CD4-positive, CD25-positive, alpha-beta regulatory T cell (primary cell): ENCODE data around the gene STX8. TPM values are rescaled to one million over a fixed set of nuclear protein-coding genes. Genes with fewer than 3 reads are reported as not detected.
A peak's percentile ranks its signal among the peaks of the same experiment; 100 is the strongest.

Source experiments
- ATAC-seq, 2 donors: fragments of 150-1000 bp; cut with Tn5 transposase; one replicate each; pipeline ENCODE4 v1.10.0; 2021; ENCODE audit warnings: low read depth in 2 of 2, moderate number of reproducible peaks in 2 of 2, moderate library complexity in 1 of 2
- DNase-seq, 3 donors: peaks; one replicate each; pipeline versions ENCODE4 v3.0.0 to v3.0.0-alpha.2; 2012 to 2022; ENCODE audit warnings: mixed read lengths in 1 of 3
- H3K27ac ChIP-seq: one replicate; pipeline ENCODE4 v1.7.0; 2013; ENCODE audit warnings: mild to moderate bottlenecking, low read length; ENCODE audit not compliant: insufficient read depth, poor library complexity, severe bottlenecking
- H3K27me3 ChIP-seq: one replicate; pipeline ENCODE4 v1.7.0; 2013; ENCODE audit warnings: low read length; ENCODE audit not compliant: control insufficient read depth, insufficient read depth
- H3K36me3 ChIP-seq: one replicate; pipeline ENCODE4 v1.7.0; 2013; ENCODE audit warnings: mild to moderate bottlenecking, low read length, moderate library complexity; ENCODE audit not compliant: control insufficient read depth, insufficient read depth
- H3K4me1 ChIP-seq: 2 replicates; pipeline ENCODE4 v1.7.0; 2013; ENCODE audit warnings: mild to moderate bottlenecking, low read length; ENCODE audit not compliant: insufficient read depth, control insufficient read depth, poor library complexity, severe bottlenecking
- H3K4me3 ChIP-seq: one replicate; pipeline ENCODE4 v1.7.0; 2013; ENCODE audit warnings: low read depth, mild to moderate bottlenecking, low read length, moderate library complexity
- H3K9me3 ChIP-seq, 2 experiments: 1 replicate in 1 of 2; 2 replicates in 1 of 2; pipeline ENCODE4 v1.7.0; 2013; ENCODE audit warnings: low read length in 2 of 2, mild to moderate bottlenecking in 1 of 2, moderate library complexity in 1 of 2; ENCODE audit not compliant: control insufficient read depth in 2 of 2
- H3K27ac Mint-ChIP-seq, 3 donors: one replicate each; pipeline ENCODE4 v1.8.0; 2020 to 2022; ENCODE audit warnings: mild to moderate bottlenecking in 3 of 3, mixed read lengths in 3 of 3, moderate library complexity in 2 of 3
- H3K27me3 Mint-ChIP-seq: one replicate; pipeline ENCODE4 v1.8.0; 2022; ENCODE audit warnings: mild to moderate bottlenecking, mixed read lengths
- H3K36me3 Mint-ChIP-seq: one replicate; pipeline ENCODE4 v1.8.0; 2020; ENCODE audit warnings: mixed read lengths
- H3K4me1 Mint-ChIP-seq, 4 donors: one replicate each; pipeline ENCODE4 v1.8.0; 2020 to 2022; ENCODE audit warnings: mixed read lengths in 4 of 4, mild to moderate bottlenecking in 1 of 4
- H3K4me3 Mint-ChIP-seq, 4 donors: one replicate each; pipeline ENCODE4 v1.8.0; 2020 to 2022; ENCODE audit warnings: mild to moderate bottlenecking in 4 of 4, mixed read lengths in 4 of 4, moderate library complexity in 3 of 4
- H3K9me3 Mint-ChIP-seq, 7 donors: one replicate each; pipeline ENCODE4 v1.8.0; 2020 to 2022; ENCODE audit warnings: mixed read lengths in 7 of 7, mild to moderate bottlenecking in 3 of 7, moderate library complexity in 2 of 7
- polyA plus RNA-seq, 4 donors: library from polyadenylated mRNA; unstranded; fragments of 300-500 nt; fragmentation: Illumina TruSeq; gene quantifications; one replicate each; pipeline ENCODE4 v1.2.3, GENCODE V29; 2021
- total RNA-seq: library from RNA; stranded (reverse); gene quantifications from one replicate; pipeline ENCODE4 v1.2.3, GENCODE V29; 2022

Gene STX8
- total and polyA plus RNA-seq, 5 donors from 2014 or later: 83.7 to 214 (median 170) TPM

DNA sequence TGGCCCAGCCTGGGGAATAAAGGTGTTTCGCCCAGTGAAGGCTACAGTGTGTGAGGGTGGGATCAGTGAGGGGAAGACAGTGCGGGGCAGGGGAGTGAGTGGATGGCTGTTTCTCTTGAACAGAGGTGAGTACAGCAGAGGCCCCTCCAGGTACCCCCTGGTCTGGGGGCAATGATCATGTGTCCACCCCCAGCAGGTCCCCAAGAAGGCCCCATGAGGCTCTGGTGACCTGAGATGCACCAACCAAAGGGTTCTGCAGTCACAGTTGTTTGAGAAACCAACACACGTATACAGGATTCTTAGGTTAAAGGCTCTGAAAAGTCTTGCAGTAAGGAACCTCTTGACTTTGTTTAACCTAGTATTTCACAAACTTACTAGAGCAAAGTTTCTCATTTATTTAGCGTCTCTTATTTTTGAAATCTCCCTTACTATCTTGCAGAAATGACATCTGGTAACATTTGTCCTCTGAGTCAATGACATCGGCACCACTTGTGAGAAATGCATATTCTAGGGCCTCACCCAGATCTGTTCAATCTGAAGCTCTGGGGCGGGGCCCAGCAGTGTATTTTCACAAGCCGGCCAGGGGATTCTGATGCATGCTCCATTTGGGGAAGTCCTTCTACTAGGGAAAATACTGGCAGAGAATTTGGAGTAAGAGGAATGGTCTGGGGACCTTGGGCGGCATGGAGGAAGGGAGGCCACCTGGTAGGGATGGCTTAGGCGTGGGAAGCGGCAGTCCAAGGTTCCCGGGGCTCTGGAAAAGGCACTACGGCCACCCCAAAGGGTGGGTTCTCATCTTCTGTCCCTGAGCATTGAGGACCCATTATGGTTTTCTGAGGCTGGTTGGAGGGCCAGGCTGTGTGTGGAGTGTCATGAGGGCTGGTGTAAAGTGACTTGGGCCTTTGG lies 337.0 kb downstream of the STX8 start:
- H3K36me3 ChIP-seq: no peaks in the 10 kb centered on the region
- Mint-ChIP-seq H3K9me3 (no peaks in the 10 kb centered on the region), H3K4me3 (peak overlapping the region; percentile 48 to 91 (median 74)), H3K36me3 (no peaks in the 10 kb centered on the region), H3K27ac (no peak overlapping the region), H3K27me3 (peaks cover 4% of the 10 kb centered on the region), H3K4me1 (peaks cover 0 to 24% (median 3%) of the 10 kb centered on the region in 4 donors)
- H3K4me3 ChIP-seq: no peak overlapping the region
- H3K27ac ChIP-seq: no peak overlapping the region
- no peak for ATAC-seq
- H3K9me3 ChIP-seq: no peaks in the 10 kb centered on the region
- DNase-seq: no peak
- no peaks in the 10 kb centered on the region for H3K27me3 ChIP-seq
- peaks cover 11% of the 10 kb centered on the region for H3K4me1 ChIP-seq

DNA sequence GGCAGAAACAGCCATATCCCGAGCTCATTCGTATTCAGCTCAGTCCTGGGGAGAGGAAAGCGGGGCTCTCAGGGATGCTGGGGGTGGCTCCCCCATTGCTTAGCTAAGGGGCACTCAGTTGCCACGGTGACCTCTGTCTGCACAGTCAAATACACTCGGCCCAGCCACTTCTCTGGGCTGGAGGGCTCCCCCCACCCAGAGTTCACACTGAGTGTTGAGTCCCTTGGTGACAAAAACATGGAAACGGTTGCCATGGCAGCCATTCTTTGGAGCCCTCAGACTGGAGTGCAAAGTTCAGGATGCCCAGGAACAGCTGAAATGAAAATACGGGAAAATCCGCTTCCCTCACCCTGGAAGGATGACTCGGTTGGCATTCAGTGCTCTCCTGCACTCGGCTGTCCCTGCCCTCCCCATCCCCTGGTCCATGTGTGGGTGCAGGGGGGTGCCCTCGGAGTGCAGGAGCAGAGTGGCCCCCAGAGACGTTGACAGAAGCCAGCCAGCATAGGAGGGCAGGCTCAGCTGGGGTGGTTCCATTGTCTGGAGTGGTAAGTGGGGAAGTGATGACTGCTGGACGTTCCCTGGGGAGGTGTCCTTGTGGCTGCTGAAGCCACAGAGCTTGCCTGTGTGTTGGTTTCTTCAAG lies 337.8 kb downstream of the STX8 start:
- H3K27me3 ChIP-seq: no peaks in the 10 kb centered on the region
- peaks cover 4% of the 10 kb centered on the region for H3K27me3 Mint-ChIP-seq
- no peak overlapping the region for H3K4me3 ChIP-seq
- H3K4me1 Mint-ChIP-seq: peaks cover 0 to 24% (median 3%) of the 10 kb centered on the region in 4 donors
- H3K36me3 Mint-ChIP-seq: no peaks in the 10 kb centered on the region
- H3K4me3 Mint-ChIP-seq: peak overlapping the region in 1 of 4 donors; percentile 41
- no peak overlapping the region for H3K27ac ChIP-seq
- no peak for ATAC-seq
- no peak for DNase-seq
- H3K27ac Mint-ChIP-seq: no peak overlapping the region
- H3K9me3 ChIP-seq: no peaks in the 10 kb centered on the region
- H3K4me1 ChIP-seq: peaks cover 11% of the 10 kb centered on the region
- no peaks in the 10 kb centered on the region for H3K9me3 Mint-ChIP-seq
- no peaks in the 10 kb centered on the region for H3K36me3 ChIP-seq

GRCh38 chr17:9237053-9237410 lies 338.6 kb downstream of the STX8 start:
- peaks cover 0 to 2% (median 0%) of the 10 kb centered on the region in 7 donors for H3K9me3 Mint-ChIP-seq
- peaks cover 4% of the 10 kb centered on the region for H3K27me3 Mint-ChIP-seq
- no peaks in the 10 kb centered on the region for H3K9me3 ChIP-seq
- no peak overlapping the region for H3K4me3 Mint-ChIP-seq
- DNase-seq: no peak
- no peak overlapping the region for H3K27ac ChIP-seq
- H3K4me3 ChIP-seq: no peak overlapping the region
- no peaks in the 10 kb centered on the region for H3K36me3 ChIP-seq
- H3K27ac Mint-ChIP-seq: no peak overlapping the region
- H3K27me3 ChIP-seq: no peaks in the 10 kb centered on the region
- H3K4me1 Mint-ChIP-seq: peaks cover 0 to 24% (median 3%) of the 10 kb centered on the region in 4 donors
- ATAC-seq: no peak
- peaks cover 11% of the 10 kb centered on the region for H3K4me1 ChIP-seq
- H3K36me3 Mint-ChIP-seq: no peaks in the 10 kb centered on the region

DNA sequence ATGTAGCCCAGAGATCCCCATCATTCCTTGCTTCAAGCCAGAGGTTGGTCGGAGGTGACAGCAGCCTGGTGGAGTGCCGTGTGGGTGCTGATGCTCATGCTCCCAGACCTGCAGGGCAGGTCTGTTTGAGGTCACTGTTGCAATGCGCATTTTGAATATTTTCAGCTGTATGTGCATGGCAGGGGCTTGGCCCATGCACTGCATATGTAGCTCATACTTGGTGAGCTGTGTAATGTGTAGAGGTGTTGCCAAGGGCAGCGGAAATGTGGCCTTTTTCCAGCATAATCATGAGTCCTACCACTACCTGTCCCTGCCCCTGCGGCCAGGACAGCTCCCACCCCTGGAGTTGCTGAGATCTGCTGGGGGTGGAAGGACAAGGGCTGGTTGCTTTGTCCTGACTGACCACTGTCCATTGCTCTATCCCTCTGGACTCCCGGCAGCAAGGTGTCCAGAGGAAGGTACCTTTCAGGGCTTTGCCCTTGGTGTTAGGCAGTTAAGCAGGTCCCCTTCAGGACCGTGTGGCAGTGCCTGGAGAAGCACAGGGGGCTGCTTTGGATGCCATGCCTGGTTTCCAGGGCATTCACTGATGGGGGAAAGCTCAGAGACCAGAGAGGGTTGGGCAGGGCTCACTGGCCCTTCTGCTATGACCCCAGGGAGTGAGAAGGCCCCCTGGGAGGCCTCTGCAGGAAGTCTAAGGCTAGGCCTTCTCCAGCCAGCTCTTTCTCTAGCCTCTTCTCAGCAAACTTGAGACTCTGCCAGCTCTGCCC lies 339.2 kb downstream of the STX8 start:
- H3K27ac ChIP-seq: no peak overlapping the region
- peaks cover 0 to 2% (median 0%) of the 10 kb centered on the region in 7 donors for H3K9me3 Mint-ChIP-seq
- peaks cover 4% of the 10 kb centered on the region for H3K27me3 Mint-ChIP-seq
- H3K27ac Mint-ChIP-seq: no peak overlapping the region
- no peak for DNase-seq
- no peak overlapping the region for H3K4me3 ChIP-seq
- no peaks in the 10 kb centered on the region for H3K36me3 Mint-ChIP-seq
- H3K4me3 Mint-ChIP-seq: no peak overlapping the region
- H3K9me3 ChIP-seq: no peaks in the 10 kb centered on the region
- no peaks in the 10 kb centered on the region for H3K36me3 ChIP-seq
- peaks cover 11% of the 10 kb centered on the region for H3K4me1 ChIP-seq
- no peak for ATAC-seq
- H3K4me1 Mint-ChIP-seq: peaks cover 0 to 23% (median 2%) of the 10 kb centered on the region in 4 donors
- H3K27me3 ChIP-seq: no peaks in the 10 kb centered on the region

GRCh38 chr17:9235346-9235745 lies 340.3 kb downstream of the STX8 start:
- Histone ChIP-seq H3K4me1 (peaks cover 6% of the 10 kb centered on the region), H3K36me3 (no peaks in the 10 kb centered on the region), H3K27me3 (no peaks in the 10 kb centered on the region), H3K4me3 (no peak overlapping the region), H3K27ac (no peak overlapping the region), H3K9me3 (no peaks in the 10 kb centered on the region)
- ATAC-seq: no peak
- peaks cover 4% of the 10 kb centered on the region for H3K27me3 Mint-ChIP-seq
- DNase-seq: no peak
- H3K4me1 Mint-ChIP-seq: peaks cover 0 to 12% (median 0%) of the 10 kb centered on the region in 4 donors
- H3K9me3 Mint-ChIP-seq: peaks cover 0 to 2% (median 0%) of the 10 kb centered on the region in 7 donors
- H3K4me3 Mint-ChIP-seq: no peak overlapping the region
- H3K27ac Mint-ChIP-seq: peak overlapping the region in 1 of 3 donors; percentile 60
- H3K36me3 Mint-ChIP-seq: no peaks in the 10 kb centered on the region

DNA sequence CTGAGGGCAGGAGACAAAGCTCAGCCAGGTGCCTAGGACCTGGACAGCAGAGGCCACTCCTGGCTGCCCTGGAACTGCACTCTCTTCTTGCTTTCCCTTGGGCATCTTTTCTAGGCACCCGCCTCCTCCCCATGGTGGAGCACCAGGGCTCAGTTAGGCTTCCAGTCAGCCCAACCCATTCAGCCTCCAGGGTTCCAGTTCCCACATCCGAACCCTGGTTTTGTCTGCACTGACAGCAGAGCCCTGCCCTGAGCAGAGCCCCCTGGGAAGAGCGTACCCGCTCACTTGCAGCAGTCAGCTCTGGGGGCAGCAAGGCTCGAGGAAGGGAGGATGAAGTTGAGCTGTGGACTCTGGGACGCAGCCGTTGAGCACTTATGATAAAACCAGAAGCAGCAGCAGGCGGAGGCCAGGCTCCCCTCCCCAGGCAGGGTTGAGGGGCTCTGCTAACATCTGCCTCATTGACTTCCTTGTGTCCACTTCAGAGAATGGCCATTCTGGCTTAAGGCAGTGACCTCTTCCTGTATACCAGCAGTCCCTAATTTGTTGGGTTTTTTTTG lies 341.2 kb downstream of the STX8 start:
- no peaks in the 10 kb centered on the region for H3K36me3 Mint-ChIP-seq
- peaks cover 0 to 9% (median 0%) of the 10 kb centered on the region in 4 donors for H3K4me1 Mint-ChIP-seq
- peaks cover 3% of the 10 kb centered on the region for H3K4me1 ChIP-seq
- ATAC-seq: no peak
- no peak overlapping the region for H3K4me3 Mint-ChIP-seq
- no peak for DNase-seq
- H3K27me3 Mint-ChIP-seq: peaks cover 4% of the 10 kb centered on the region
- no peaks in the 10 kb centered on the region for H3K27me3 ChIP-seq
- H3K9me3 Mint-ChIP-seq: peaks cover 0 to 2% (median 0%) of the 10 kb centered on the region in 7 donors
- no peak overlapping the region for H3K27ac ChIP-seq
- no peaks in the 10 kb centered on the region for H3K9me3 ChIP-seq
- no peak overlapping the region for H3K4me3 ChIP-seq
- no peak overlapping the region for H3K27ac Mint-ChIP-seq
- no peaks in the 10 kb centered on the region for H3K36me3 ChIP-seq

GRCh38 chr17:9233761-9234160 lies 341.9 kb downstream of the STX8 start:
- Histone ChIP-seq H3K4me3 (no peak overlapping the region), H3K4me1 (no peaks in the 10 kb centered on the region), H3K36me3 (no peaks in the 10 kb centered on the region), H3K27me3 (no peaks in the 10 kb centered on the region), H3K27ac (no peak overlapping the region), H3K9me3 (no peaks in the 10 kb centered on the region)
- ATAC-seq: no peak
- H3K27me3 Mint-ChIP-seq: peaks cover 4% of the 10 kb centered on the region
- peaks cover 0 to 2% (median 0%) of the 10 kb centered on the region in 4 donors for H3K4me1 Mint-ChIP-seq
- peaks cover 0 to 2% (median 0%) of the 10 kb centered on the region in 7 donors for H3K9me3 Mint-ChIP-seq
- no peaks in the 10 kb centered on the region for H3K36me3 Mint-ChIP-seq
- no peak overlapping the region for H3K4me3 Mint-ChIP-seq
- peak overlapping the region in 1 of 3 donors; percentile 80 for H3K27ac Mint-ChIP-seq
- no peak for DNase-seq
